HL-60/S4 treated with retinoic acid at 250 ng/mL for 4 days and 3 days (cell line): ENCODE data around the gene MAGT1.
"Not testable (repeated sequence)": the region's sequence is repeated elsewhere in the genome, so short reads cannot be mapped to it uniquely, and the experiment has no call there.

Experiments used
- in situ Hi-C: fragments of 300-500 bp; cut with MboI; formaldehyde crosslinking; loops from 2 replicates; pipeline ENCODE4 v1.7.0; 2022; ENCODE audit warnings: low sequenced_read_pairs

MAGT1 gene

DNA sequence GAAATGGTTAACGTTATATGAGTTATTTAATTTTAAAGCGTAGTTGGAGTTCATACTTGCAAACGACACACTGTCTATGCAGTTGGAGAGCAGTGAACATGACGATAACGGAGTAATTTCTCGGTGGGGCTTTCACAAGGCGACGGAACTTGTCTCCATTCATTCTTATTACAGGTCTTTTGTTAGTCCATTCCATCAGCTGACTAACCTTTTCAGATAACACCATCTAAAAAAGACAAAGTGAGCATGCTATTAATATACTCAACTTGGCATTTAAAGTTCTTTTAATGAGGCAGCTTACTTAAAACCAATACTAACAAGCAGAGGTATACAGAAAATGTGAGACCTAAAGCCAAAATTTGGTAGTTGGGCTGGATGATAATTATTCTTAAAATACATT is 19.9 kb downstream of the MAGT1 start:
- in situ Hi-C loops: no loop called here

GRCh38 chrX:77831544-77831943 is 63.7 kb downstream of the MAGT1 start:
- in situ Hi-C loops: not testable (repeated sequence)

DNA sequence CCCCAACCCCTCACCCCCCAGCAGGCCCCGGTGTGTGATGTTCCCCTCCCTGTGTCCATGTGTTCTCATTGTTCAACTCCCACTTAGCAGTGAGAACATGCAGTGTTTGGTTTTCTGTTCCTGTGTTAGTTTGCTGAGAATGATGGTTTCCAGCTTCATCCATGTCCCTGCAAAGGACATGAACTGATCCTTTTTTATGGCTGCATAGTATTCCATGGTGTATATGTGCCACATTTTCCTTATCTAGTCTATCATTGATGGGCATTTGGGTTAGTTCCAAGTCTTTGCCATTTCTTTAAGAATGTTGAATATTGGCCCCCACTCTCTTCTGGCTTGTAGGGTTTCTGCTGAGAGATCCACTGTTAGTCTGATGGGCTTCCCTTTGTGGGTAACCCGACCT is 73.2 kb downstream of the MAGT1 start:
- in situ Hi-C loops: not testable (repeated sequence)

- in situ Hi-C loops: no loop called here
These were observed 75.0 kb downstream of the MAGT1 start for GRCh38 chrX:77820091-77820727.

DNA sequence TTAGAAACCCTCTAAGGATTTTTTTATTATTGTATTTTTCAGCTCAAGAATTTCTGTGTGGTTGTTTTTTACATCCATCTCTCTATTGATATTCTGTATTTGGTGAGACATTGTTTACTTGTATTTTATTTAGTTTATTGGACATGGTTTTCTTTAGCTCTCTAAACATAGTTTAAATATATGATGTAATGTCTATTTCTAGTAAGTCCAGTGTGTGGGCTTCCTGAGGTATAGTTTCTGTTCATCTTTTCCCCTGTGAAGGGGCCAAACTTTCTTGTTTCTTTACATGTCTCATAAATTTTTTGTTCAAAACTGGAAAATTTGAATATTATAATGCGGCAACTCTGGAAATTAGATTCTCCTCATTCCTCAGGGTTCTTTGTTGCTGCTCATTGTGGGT is 81.0 kb downstream of the MAGT1 start:
- in situ Hi-C loops: no loop called here

- in situ Hi-C loops: no loop called here
These were observed 93.0 kb downstream of the MAGT1 start for GRCh38 chrX:77802201-77802600.

GRCh38 chrX:77795124-77795523 is 100.1 kb downstream of the MAGT1 start:
- in situ Hi-C loops: no loop called here

- in situ Hi-C loops: no loop called here
These were observed 101.3 kb downstream of the MAGT1 start for GRCh38 chrX:77793946-77794345.

- in situ Hi-C loops: no loop called here
These were observed 107.2 kb downstream of the MAGT1 start for GRCh38 chrX:77788050-77788449.

GRCh38 chrX:77786365-77786680 is 108.9 kb downstream of the MAGT1 start:
- in situ Hi-C loops: no loop called here

DNA sequence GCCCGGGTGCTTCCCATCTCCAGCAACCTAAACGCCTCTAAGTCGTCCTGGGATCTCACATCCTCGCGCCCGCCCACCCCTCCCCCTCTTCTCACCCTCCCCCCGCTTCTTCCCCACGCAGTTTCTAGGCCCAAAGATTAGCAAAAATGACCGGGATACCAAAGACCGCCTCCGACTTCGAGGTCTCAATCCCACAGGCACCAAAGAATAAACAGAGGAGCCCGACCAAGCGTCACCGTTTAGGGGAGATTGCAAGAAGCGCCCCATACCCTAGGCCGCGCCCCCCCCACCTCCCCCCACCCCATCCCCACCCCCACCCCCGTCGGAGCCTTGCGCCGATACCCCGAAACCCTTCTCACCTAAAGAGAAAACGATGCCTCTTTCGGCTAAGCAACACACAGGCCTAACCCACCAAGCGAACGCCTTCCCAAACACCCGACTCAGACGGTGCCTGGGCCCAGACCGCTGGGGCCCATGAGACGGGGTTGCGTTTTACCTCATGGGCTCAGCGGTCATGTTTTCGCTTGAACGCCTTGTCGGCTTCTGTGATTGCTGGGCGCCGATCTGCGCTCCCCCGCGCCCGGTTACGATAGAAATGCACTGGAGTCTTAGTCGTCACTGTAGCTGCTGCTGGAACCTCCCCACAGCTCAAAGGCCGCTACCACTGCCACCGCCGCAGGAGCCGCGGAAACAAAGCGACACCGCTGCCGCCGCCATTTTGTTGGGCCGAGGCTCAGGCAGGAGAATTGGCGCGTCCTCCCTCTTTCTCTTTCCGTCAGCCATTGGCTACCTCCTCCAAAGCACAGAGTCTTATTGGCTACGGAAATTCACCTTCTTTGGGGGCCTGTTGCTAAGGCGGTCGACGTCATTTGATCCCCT is 109.5 kb downstream of the MAGT1 start, which contains the start of gene ATRX:
ATRX (minus strand) TSS at position 731 of the 879 bp plus-strand sequence; CDS start at position 516, 215 bp downstream.
- in situ Hi-C loops: no loop called here

DNA sequence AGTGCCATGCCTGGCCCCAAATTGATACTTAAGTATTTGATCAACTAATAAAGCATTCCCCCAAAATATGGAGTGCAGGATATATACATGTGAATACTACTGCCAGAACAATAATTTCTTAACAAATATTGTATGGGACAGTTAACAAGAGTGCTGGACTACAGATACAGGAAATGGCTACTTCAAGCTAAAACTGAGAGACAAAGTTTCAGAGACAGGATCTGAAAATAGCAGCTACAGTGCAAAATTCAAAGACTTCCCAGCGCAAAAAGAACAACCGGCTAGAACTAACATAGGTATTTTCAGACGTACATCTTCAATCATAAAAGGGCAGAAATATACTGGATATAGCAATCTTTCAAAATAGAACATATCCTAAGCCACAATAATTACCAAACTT is 115.5 kb downstream of the MAGT1 start:
- in situ Hi-C loops: no loop called here

GRCh38 chrX:77776659-77777058 is 118.6 kb downstream of the MAGT1 start:
- in situ Hi-C loops: no loop called here
